IPS DF 4.7 (cell line): ENCODE measurements around the gene RIMS1.

Source experiments
- DNase-seq: peaks from one replicate; pipeline ENCODE4 v3.0.0-alpha.2; 2013; ENCODE audit warnings: low spot score; ENCODE audit errors: extremely low read depth

Gene RIMS1

GRCh38 chr6:72083976-72084375, 197.6 kb downstream of the RIMS1 start:
- no peak for DNase-seq

GRCh38 chr6:72084992-72085569, 198.7 kb downstream of the RIMS1 start:
- DNase-seq: no peak

DNA sequence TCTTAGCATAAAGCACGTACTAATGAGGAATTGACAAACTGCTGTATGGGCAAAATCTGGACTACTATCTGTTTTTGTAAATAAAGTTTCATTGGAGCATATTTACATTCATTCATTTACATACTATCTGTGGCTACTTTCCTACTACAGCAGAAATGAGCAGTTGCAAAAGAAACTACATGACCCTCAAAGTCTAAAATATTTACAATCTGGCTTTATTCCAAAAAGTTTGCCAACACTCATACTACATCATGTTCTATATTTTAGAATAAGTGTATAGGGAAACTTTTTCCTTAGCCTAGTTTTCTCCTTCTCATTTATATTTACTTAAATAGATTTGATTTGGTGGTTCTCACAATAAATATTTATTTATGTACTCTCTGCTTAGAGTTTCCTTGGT, 208.2 kb downstream of the RIMS1 start:
- DNase-seq: no peak

GRCh38 chr6:72102561-72102960, 216.2 kb downstream of the RIMS1 start:
- no peak for DNase-seq

- no peak for DNase-seq
These were observed 225.3 kb downstream of the RIMS1 start for GRCh38 chr6:72111611-72112010.

DNA sequence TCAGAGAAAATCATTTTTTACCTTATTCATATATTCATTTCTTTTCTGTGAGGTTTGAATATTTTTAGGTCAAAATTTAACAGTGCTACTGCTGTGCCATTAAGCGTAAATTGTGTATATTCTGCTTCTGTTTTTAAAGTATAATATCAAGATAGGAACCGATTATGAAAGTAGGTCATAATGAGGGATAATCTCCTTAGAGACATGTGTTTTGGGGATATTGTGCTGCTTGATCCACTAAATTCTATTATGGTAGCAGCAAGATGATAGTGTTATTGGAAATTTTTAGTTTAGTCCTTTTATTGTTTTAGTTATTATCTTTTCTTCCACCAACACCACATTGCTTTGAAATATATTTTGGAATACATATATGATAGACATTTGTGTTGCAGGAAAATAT, 244.0 kb downstream of the RIMS1 start:
- DNase-seq: no peak

GRCh38 chr6:72132427-72132826, 246.1 kb downstream of the RIMS1 start:
- DNase-seq: no peak

DNA sequence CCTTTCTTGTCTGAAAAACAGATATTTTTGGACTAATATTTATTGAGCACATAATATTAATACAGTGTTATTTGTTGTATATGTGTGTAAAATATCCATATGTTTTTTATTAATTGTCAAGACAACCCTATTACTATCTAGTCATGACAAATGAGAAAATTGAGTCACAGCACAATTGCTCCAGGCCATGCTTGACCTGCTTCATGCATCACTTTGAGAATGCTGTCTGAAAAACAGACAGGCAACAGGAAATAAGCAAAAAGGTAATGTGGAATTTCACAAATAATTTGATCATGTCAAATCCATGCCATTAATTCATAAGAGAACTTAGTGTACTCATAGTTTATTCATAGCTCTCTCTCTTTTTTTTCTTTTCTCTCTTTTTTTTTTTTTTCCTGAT, 246.5 kb downstream of the RIMS1 start:
- no peak for DNase-seq

DNA sequence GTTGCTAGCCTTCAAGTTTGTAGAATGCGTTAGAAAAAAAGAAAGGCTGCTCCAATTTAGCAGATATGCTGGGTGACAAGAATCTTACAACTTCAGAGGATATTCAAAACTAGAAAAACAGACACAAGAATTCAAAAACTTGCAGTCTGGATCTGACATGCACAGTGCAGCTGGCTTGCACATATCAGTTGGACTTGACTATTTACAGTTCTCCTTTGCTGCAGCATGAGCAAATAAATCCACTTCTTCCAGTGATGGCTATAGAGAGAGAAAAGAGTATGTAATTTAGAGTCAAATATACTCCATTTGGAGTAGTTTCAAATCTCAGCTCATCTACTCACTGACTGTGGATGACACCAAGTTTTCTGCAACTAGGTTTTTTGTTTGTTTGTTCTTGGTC, 247.0 kb downstream of the RIMS1 start:
- DNase-seq: no peak

- DNase-seq: no peak
These were observed 254.4 kb downstream of the RIMS1 start for GRCh38 chr6:72140795-72141194.

DNA sequence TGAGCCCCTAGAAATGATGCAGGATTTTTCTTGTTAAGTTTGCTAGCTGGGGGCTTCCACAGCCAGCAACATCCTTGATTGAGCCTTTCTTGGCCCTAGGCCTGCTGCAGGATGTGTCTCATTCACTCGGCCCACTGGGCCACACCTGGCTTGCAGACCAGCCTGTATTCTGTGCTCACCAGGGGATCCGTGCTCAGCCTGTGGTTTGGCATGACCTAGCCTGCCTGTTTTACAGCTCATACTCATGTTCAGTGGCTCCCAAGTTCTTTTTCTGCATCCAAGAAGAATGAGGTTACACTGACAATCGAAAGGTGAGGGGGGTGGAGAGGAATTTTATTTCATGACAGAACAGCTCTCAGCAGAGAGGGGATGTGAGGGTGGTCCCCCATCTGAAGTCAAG, 263.4 kb downstream of the RIMS1 start:
- no peak for DNase-seq

DNA sequence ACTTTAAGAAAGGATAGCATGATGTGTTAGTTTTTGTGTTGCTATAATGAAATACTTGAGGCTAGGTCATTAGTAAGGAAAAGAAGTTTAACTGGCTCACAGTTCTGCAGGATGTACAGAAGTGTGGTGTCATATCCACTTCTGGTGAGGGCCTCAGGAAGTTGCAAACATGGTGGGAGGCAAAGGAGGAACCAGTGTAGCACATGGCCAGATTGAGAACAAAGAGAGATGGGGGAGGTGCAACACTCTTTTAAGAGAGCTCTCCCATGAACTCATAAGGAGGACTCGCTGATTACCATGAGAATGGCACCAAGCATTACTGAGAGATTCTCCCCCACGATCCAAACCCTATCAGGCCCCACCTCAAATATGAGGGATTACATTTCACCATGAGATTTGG, 265.4 kb downstream of the RIMS1 start:
- DNase-seq: no peak

DNA sequence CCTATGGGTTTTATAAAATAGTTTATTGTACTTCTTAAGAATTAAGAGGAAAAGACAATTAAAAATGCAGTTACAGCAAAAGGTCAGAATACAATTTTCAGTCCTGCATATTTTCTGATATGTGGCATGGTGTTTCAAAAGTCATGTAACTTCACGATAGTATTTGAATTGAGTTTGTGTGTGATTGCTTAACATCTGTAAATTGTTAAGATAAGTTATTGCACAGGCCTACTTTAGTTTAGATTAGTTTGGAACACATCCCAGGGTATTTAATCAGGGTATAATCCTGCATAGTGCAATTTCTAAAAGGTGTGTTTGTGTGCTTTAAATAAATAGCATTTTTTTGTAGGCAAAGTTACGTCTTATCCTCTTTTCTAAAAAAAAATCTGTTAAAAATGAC, 289.6 kb downstream of the RIMS1 start:
- DNase-seq: no peak

DNA sequence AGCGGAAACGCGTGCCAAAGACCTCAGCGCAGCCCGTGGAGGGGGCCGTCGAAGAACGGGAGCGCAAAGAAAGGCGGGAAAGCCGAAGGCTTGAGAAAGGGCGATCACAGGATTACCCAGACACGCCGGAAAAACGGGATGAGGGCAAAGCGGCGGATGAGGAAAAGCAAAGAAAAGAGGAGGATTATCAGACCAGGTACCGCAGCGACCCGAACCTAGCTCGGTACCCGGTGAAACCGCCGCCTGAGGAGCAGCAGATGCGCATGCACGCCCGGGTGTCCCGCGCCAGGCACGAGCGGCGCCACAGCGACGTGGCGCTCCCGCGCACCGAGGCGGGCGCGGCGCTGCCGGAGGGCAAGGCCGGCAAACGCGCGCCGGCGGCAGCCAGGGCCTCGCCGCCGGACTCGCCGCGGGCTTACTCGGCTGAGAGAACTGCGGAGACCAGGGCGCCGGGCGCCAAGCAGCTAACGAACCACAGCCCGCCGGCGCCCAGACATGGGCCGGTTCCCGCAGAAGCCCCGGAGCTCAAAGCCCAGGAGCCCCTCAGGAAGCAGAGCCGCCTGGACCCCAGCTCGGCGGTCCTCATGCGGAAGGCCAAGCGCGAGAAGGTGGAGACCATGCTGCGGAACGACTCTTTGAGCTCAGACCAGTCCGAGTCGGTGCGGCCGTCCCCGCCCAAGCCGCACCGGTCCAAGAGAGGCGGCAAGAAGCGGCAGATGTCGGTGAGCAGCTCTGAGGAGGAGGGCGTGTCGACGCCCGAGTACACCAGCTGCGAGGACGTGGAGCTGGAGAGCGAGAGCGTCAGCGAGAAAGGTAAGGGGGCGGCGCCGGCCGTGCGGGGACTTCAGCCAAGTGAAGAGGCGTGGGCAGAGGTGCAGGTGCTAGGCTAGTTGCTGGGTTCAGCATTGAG, 296.2 kb downstream of the RIMS1 start:
- DNase-seq: peak; percentile 22

DNA sequence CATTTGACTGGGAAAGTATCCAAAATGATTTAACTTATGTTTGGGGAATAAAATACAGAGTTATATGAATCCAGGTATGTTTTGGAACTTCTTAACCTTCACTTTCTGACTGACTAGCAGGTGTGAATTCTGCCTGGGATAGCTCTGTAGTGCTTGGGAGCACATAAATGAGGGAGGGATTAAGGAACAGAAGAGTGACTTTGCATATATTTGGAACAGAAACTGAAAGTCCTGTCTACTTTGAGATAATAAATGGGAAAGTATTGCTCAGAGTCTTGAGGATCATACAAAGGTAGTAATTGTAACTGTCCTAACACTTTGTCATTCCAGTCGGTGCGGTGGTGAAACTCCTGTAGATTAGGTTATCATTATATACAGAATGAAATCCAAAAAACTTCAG, 317.6 kb downstream of the RIMS1 start:
- no peak for DNase-seq

DNA sequence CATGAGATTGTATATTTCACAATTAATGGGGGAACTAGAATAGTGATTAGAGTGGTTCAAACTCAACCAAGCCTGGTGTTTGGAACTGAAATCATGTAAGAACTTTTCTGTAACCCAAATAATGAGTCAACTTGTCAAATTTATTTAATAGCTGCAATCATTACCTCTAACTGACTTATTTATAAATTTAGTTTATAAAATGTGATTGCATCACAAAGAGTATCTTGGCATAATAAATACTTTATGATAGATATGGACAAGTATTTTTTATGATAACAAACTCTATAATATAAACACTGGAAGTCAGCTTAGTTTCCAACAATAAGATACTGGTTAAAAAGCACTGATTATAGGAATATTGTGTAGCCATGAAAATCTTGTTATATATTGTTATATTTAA, 319.1 kb downstream of the RIMS1 start:
- DNase-seq: no peak

DNA sequence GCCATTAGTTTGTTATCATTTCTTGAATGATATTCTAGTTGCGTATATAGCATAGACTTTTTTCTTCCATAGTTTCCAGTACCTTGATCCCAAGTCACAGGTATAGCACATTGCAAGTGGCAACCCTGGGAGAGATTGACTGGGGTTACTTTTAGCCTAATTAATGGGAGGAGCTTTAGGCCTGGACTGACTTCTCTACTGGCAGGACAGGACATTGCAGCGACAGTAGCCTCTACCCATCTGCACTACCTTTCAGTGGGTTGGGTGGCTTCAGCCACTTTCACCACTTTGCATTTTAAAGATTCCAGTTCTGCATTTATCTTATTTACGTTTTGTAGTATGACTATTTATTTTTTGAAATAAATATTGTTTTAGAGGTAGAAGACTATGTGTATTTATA, 320.3 kb downstream of the RIMS1 start:
- DNase-seq: peak; percentile 7

GRCh38 chr6:72212686-72213085, 326.3 kb downstream of the RIMS1 start:
- no peak for DNase-seq

GRCh38 chr6:72213654-72214053, 327.3 kb downstream of the RIMS1 start:
- DNase-seq: no peak

DNA sequence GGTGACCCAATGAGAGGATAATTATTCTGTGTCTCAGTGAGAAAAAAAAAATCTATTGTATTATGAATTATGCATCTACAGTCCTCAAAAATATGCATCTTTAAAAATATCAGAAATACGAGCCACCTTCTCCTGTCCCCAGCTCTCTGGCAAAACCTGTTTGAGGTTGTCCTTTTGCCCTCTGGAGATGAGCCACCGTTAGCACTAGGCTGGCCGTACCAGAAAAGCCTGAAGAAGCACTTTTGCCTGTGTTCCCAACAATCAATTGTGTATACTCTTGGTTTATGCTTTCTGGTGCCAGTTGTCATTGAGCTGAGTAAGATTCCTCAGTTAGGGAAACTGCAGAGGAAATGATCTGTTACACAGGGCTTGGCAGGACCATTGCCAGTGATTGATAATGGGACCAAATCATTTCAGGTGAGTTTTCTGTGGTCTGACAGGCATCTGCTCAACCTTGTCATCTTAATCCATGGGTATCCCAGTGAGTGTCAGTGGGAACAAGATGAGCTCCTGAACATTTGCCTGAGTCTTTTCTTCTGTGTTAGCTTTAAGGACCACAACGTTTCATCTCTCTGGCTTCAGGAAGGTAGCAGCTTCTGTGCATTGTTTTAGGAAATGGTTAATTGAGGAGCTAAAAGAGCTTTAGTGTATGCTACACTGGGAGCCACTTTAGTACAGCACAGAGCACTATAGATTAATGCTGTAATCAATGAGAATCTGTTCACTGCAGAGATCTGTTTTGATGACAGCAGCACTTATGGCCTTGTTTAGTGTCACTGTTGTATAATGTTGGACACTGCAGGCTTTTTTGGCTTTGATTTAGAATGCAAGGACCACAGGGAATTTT, 330.1 kb downstream of the RIMS1 start:
- DNase-seq: no peak

DNA sequence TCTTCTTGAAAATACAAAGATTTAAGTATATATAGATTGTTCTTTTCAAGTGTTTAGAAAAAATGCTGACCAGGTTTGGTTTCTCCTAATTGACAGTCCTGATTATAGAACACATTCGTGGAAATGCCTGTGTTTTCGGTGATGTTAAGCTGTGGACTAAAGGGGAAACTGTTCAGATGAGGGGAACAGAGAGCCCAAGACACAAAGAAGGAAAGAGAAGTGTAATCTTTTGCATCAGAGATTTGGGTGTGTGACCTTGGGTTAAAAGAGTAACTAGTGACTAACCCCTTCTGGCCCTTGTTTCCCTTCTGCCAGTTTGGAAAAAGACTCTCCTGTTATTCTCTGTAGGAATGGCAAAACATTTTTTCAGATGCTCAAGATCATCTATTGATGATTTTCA, 331.3 kb downstream of the RIMS1 start:
- no peak for DNase-seq

GRCh38 chr6:72218125-72218524, 331.8 kb downstream of the RIMS1 start:
- peak; percentile 14 for DNase-seq
